ENCODE data around the gene GMCL1. TPM values are rescaled to one million over a fixed set of nuclear protein-coding genes. Genes with fewer than 3 reads are reported as not detected.
A peak's percentile ranks its signal among the peaks of the same experiment; 100 is the strongest.

Gene GMCL1
- total and polyA plus RNA-seq, 2 of the 13 experiments (the other 11 are each of a cell fraction or from before 2014, with no cell fraction given), result 18.7 to 24.0 TPM

DNA sequence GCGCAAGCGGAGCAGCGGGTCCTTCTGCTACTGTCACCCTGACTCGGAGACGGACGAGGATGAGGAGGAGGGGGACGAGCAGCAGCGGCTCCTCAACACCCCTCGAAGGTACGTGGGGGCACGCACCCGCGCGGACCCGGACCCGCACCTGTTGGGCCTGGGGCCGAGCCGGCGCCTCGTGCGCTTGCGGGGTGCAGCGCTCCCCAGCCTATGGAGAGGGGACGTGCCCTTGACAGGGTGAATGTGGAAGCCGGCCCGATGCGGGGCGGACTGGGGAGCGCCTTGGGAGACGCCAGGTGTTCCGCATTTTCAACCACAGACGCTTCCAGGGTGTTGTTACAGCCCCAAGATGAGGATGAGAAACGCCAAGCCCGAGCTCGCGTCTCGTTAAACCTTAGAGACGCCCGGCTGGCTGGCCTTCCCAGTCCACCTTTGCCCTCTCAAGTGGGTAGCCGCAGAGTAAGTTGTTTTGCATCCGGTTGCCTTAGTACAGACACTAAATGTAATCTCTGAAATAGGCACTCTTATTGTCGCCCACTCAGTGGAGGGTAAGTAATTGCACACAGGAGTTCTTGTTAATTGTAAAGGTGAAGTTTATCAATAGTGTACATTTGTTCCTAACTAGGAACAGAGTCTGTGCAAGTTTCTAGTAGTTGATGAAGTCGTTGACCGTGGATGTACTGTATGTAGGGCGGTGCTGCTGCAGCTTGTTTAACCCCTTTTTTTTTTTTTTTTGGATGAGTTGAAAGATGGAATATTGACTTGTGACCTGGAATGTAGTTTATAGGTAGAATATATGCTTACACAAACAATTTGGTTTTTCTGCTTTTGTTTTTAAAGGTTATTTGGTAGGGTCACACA lies 815 bp downstream of the GMCL1 start (continued):
- TF ChIP-seq, protein P1, sequence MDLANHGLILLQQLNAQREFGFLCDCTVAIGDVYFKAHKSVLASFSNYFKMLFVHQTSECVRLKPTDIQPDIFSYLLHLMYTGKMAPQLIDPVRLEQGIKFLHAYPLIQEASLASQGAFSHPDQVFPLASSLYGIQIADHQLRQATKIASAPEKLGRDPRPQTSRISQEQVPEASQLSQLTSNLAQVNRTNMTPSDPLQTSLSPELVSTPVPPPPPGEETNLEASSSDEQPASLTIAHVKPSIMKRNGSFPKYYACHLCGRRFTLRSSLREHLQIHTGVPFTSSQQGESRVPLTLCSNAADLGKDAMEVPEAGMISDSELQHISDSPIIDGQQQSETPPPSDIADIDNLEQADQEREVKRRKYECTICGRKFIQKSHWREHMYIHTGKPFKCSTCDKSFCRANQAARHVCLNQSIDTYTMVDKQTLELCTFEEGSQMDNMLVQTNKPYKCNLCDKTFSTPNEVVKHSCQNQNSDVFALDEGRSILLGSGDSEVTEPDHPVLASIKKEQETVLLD (CRISPR knock-in tag; IDR thresholded peaks at IDR 0.05; ENCODE audit: low read depth), result no peak
- TF ChIP-seq ZNF556 (CRISPR knock-in tag; IDR thresholded peaks at IDR 0.05; ENCODE audit: borderline replicate concordance) (no peak), ZNF747 (CRISPR knock-in tag; IDR thresholded peaks at IDR 0.05; ENCODE audit: borderline replicate concordance) (no peak; the same call in 1 of the 2 replicates), PCBP2 (optimal IDR thresholded peaks at IDR 0.05; ENCODE audit: low read depth, low read length, poor library complexity, severe bottlenecking) (no peak), CENPT (CRISPR knock-in tag; IDR thresholded peaks at IDR 0.05; ENCODE audit: low read depth) (0 out of 2 replicates have a peak, but pooled peaks have one; percentile 7), HHEX (CRISPR knock-in tag; IDR thresholded peaks at IDR 0.05) (no peak), HNRNPUL1 (IDR thresholded peaks at IDR 0.05; ENCODE audit: low read depth, low read length) (no peak), ZNF160 (CRISPR knock-in tag; IDR thresholded peaks at IDR 0.05) (0 out of 2 replicates have a peak, but pooled peaks have one; percentile 48), ZNF557 (CRISPR knock-in tag; IDR thresholded peaks at IDR 0.05) (no peak), GATA4 (IDR thresholded peaks at IDR 0.05; ENCODE audit: borderline replicate concordance, low read depth) (no peak), ARNTL (CRISPR knock-in tag; IDR thresholded peaks at IDR 0.05) (no peak), PLRG1 (conservative IDR thresholded peaks at IDR 0.05) (no peak), MAFF (IDR thresholded peaks at IDR 0.05; ENCODE audit: low read depth, low read length) (0 out of 2 replicates have a peak, but pooled peaks have one; percentile 1), ZSCAN20 (CRISPR knock-in tag; IDR thresholded peaks at IDR 0.05; ENCODE audit: borderline replicate concordance) (0 out of 2 replicates have a peak, but pooled peaks have one; percentile 49), ARID2 (CRISPR knock-in tag; IDR thresholded peaks at IDR 0.05; ENCODE audit: borderline replicate concordance) (0 out of 2 replicates have a peak, but pooled peaks have one; percentile 71), GTF2F1 (IDR thresholded peaks at IDR 0.05; ENCODE audit: low read length) (no peak), MYNN (CRISPR knock-in tag; IDR thresholded peaks at IDR 0.05; ENCODE audit: low read depth) (no peak), TOE1 (CRISPR knock-in tag; IDR thresholded peaks at IDR 0.05) (no peak), RXRB (CRISPR knock-in tag; IDR thresholded peaks at IDR 0.05; ENCODE audit: borderline replicate concordance) (0 out of 2 replicates have a peak, but pooled peaks have one; percentile 7), ZNF337 (CRISPR knock-in tag; IDR thresholded peaks at IDR 0.05; ENCODE audit: borderline replicate concordance, low read depth) (no peak), ZBTB20 (CRISPR knock-in tag; IDR thresholded peaks at IDR 0.05; ENCODE audit: borderline replicate concordance, low read depth) (no peak), ATF7 (IDR thresholded peaks at IDR 0.05) (no peak), ATF7 (CRISPR knock-in tag; IDR thresholded peaks at IDR 0.05) (no peak), FOXP1 (IDR thresholded peaks at IDR 0.05) (no peak), FOXP1 (CRISPR knock-in tag; IDR thresholded peaks at IDR 0.05) (no peak), ZC3H4 (CRISPR knock-in tag; IDR thresholded peaks at IDR 0.05; ENCODE audit: borderline replicate concordance) (no peak), ZMYM3 (CRISPR knock-in tag; IDR thresholded peaks at IDR 0.05) (no peak), ZMYM2 (CRISPR knock-in tag; IDR thresholded peaks at IDR 0.05) (no peak)
- TF ChIP-seq, protein P2, sequence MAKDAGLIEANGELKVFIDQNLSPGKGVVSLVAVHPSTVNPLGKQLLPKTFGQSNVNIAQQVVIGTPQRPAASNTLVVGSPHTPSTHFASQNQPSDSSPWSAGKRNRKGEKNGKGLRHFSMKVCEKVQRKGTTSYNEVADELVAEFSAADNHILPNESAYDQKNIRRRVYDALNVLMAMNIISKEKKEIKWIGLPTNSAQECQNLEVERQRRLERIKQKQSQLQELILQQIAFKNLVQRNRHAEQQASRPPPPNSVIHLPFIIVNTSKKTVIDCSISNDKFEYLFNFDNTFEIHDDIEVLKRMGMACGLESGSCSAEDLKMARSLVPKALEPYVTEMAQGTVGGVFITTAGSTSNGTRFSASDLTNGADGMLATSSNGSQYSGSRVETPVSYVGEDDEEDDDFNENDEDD (CRISPR knock-in tag; IDR thresholded peaks at IDR 0.05; ENCODE audit: borderline replicate concordance), result no peak
- TF ChIP-seq, protein P3, sequence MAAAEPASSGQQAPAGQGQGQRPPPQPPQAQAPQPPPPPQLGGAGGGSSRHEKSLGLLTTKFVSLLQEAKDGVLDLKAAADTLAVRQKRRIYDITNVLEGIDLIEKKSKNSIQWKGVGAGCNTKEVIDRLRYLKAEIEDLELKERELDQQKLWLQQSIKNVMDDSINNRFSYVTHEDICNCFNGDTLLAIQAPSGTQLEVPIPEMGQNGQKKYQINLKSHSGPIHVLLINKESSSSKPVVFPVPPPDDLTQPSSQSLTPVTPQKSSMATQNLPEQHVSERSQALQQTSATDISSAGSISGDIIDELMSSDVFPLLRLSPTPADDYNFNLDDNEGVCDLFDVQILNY (CRISPR knock-in tag; conservative IDR thresholded peaks at IDR 0.05), result no peak; the same call in 1 of the 2 replicates
